Right lobe of liver (tissue), 4 donors: Measurements from ENCODE around the gene TEX38.

Experiments
- CTCF ChIP-seq, 4 donors: fragments of 200-600 bp in 3 of 4; fragments of 450-650 bp in 1 of 4; IDR thresholded peaks; one replicate each; pipeline versions ENCODE4 v1.5.1 to v1.8.0; 2016 to 2022; ENCODE audit warnings: antibody characterized with exemption in 4 of 4, mild to moderate bottlenecking in 2 of 4
- POLR2A ChIP-seq: fragments of 450-650 bp; IDR thresholded peaks from one replicate; pipeline ENCODE4 v1.6.1; 2017; ENCODE audit warnings: antibody characterized with exemption, mild to moderate bottlenecking
- donor health status: DM: no; HTN: no; CAD: no.
- donor health status: DM: no; HTN: no; CAD: no.
- donor health status: DM: no; HTN: yes; CAD: no.

- no peak for TF ChIP-seq POLR2A
- no peak for TF ChIP-seq CTCF (IDR thresholded peaks at IDR 0.05)
Measured at GRCh38 chr1:46639547-46639946, 32.1 kb upstream of the TEX38 start.
